ENCODE measurements around the gene DLL3. TPM values are rescaled to one million over a fixed set of nuclear protein-coding genes. Genes with fewer than 3 reads are reported as not detected.

DLL3 gene
- total RNA-seq, 2 experiments from 2014 or later: 0.35 TPM; not detected in 1

DNA sequence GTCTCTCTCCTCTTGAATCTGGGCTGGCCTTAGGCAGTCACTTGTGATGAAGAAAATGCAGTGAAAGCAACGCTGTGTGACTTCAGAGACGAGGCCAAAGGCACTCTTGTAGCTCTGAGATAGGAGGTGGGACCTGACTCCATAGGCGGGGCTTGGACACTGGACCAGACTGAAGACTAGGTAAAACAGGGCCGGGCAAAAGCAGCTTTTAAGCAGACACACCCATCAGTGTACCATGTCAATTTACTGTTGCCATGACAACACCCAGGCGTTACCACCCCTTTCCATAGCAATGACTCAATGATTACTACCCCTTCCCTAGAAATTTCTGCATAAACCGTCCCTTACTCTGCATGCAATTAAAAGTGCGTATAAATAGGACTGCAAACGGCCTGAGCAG is 47.9 kb downstream of the DLL3 start:
- Mint-ChIP-seq H3K4me1 (peaks cover 53% of the 10 kb centered on the region), H3K27me3 (no peaks in the 10 kb centered on the region), H3K9me3 (peaks cover 2% of the 10 kb centered on the region), H3K27ac (no peak overlapping the region), H3K4me3 (no peak overlapping the region), H3K36me3 (ENCODE audit: low read depth) (no peaks in the 10 kb centered on the region)
- ChIA-PET POLR2A (interaction anchor here (1.3 kb wide), 1 partner anchor 111 kb away, joined by 3 read pairs; the partner anchor contains the start of gene RPS16), CTCF (interaction anchor here (1.4 to 2.2 kb wide), 2 partner anchors 10 to 126 kb away, joined by 3 to 5 read pairs; no protein-coding TSS in a partner anchor)
- no peak for DNase-seq

DNA sequence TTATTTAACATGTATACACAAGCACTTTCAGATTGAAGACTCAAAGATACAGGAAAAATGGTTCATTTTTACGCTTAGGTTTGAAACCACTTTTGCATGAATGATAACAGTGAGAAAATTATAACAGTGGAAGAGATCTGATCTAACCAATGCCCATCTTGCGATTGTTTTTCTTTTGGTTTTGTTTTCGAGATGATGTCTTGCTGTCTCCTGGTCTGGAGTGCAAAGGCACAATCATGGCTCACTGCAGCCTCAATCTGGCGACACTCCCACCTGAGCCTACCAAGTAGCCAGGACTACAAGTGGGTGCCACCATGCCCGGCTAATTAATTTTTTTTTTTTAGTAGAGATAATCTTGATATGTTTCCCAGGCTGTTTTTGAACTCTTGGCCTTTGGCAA is 51.5 kb downstream of the DLL3 start:
- POLR2A ChIA-PET: no interaction called here
- no peak overlapping the region for H3K27ac Mint-ChIP-seq
- CTCF ChIA-PET: interaction anchor here (1.3 to 1.8 kb wide), 3 partner anchors 9 to 122 kb away, joined by 3 to 7 read pairs (median 4); no protein-coding TSS in a partner anchor
- no peak overlapping the region for H3K4me3 Mint-ChIP-seq
- H3K9me3 Mint-ChIP-seq: peaks cover 2% of the 10 kb centered on the region
- peaks cover 45% of the 10 kb centered on the region for H3K4me1 Mint-ChIP-seq
- no peak for DNase-seq
- no peaks in the 10 kb centered on the region for H3K36me3 Mint-ChIP-seq (ENCODE audit: low read depth)
- H3K27me3 Mint-ChIP-seq: no peaks in the 10 kb centered on the region

DNA sequence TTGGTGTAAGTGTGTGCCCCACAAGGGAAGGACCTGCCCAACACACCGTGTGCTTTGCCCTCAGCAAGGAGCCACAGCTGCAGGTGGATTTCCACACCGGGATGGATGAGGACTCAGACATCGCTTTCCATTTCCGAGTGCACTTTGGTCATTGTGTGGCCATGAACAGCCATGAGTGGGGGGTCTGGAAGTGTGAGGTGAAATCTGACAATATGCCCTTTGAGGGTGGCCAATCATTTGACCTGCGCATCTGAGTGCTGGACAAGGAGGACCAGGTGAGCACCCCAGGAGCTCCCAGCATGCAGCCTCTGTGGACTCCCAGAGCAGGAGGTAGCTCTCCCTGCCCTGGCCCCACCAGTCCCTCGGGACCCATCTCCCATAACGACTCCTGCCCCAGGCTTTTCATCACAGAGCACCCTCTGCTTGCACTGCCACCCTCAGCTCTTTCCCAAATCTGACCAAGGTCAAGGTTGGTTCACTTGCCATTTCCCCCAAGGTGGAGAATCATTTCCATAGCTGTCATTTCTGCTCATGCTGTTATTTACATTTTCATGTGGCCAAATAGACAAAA is 54.4 kb downstream of the DLL3 start:
- Mint-ChIP-seq H3K9me3 (no peaks in the 10 kb centered on the region), H3K36me3 (ENCODE audit: low read depth) (peaks cover 1% of the 10 kb centered on the region), H3K27me3 (no peaks in the 10 kb centered on the region), H3K27ac (no peak overlapping the region), H3K4me1 (peaks cover 46% of the 10 kb centered on the region), H3K4me3 (no peak overlapping the region)
- POLR2A ChIA-PET: no interaction called here
- DNase-seq: no peak
- CTCF ChIA-PET: interaction anchor here (0.5 to 0.8 kb wide), 2 partner anchors 8 to 19 kb away, joined by 3 to 7 read pairs; no protein-coding TSS in a partner anchor

DNA sequence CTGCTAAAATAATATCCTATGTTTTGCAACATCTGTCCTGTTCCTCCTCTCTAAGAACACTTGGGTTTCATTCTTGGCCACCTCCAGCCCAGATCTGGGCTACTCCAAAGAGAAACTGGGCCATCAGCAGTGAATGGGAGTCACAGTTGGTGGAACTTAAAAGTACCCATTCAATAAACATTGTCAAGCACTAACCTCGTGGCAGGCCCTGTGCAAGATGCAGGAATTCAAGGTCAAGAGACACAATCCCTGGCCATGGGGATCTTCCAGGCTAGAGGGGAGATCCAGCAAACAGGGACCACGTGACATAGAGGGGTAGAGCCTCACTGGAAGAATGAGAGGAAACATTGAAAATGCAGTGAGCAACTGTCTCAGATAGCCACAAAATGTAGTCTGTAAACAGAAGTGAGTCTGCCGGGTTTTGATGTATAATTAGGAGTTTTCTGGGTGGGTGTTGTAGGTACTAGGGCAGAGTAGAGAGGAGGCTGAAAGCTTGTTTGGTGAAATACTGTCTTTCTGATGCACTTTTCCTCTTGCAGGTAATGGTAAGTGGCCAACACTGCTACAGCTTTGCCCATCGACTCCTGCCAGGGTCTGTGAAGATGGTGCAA is 56.1 kb downstream of the DLL3 start:
- H3K4me3 Mint-ChIP-seq: no peak overlapping the region
- no peak overlapping the region for H3K27ac Mint-ChIP-seq
- peaks cover 1% of the 10 kb centered on the region for H3K36me3 Mint-ChIP-seq (ENCODE audit: low read depth)
- ChIA-PET POLR2A (no interaction called here), CTCF (no interaction called here)
- no peaks in the 10 kb centered on the region for H3K27me3 Mint-ChIP-seq
- DNase-seq: no peak
- no peaks in the 10 kb centered on the region for H3K9me3 Mint-ChIP-seq
- H3K4me1 Mint-ChIP-seq: peaks cover 57% of the 10 kb centered on the region

DNA sequence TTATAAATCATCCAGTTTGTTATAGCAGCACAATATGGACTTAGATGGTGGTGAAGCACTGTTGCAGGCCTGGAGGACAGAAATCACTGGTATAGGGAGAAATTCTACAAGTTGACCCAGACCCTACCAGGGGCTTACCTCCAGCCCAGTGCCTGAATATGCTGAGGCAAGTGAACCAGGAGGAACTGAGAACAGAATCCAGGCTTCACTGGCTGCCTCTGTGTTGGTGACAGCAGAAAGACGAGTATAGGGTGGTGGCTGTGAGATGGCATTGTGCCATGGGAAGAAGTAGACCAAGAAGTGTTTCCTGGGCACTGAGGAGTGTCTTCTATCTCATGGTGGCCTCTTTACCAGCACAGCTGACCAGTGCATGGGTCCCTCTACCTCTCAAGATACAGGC is 57.1 kb downstream of the DLL3 start:
- DNase-seq: no peak
- Mint-ChIP-seq H3K36me3 (ENCODE audit: low read depth) (peaks cover 1% of the 10 kb centered on the region), H3K9me3 (no peaks in the 10 kb centered on the region), H3K4me3 (no peak overlapping the region), H3K4me1 (peaks cover 51% of the 10 kb centered on the region), H3K27ac (no peak overlapping the region), H3K27me3 (no peaks in the 10 kb centered on the region)
- ChIA-PET CTCF (interaction anchor here (0.6 kb wide), 1 partner anchor 13 kb away, joined by 8 read pairs; no protein-coding TSS in a partner anchor), POLR2A (no interaction called here)

Other genes with a start within 250 kb of the DLL3 start
- gene IFNL2, start 230.6 kb upstream of the DLL3 start, total RNA-seq: not detected
- not detected for gene IFNL1, start 202.5 kb upstream of the DLL3 start, total RNA-seq
- gene LRFN1, start 178.1 kb upstream of the DLL3 start, total RNA-seq: 1 to 10 TPM; 6.4 to 6.5 TPM
- gene GMFG, start 162.9 kb upstream of the DLL3 start, total RNA-seq: 100 to 1,000 TPM; 577 to 668 TPM
- gene SAMD4B, start 156.5 kb upstream of the DLL3 start, total RNA-seq: 10 to 100 TPM; 40.2 to 45.6 TPM
- 10 to 100 TPM; 43.8 to 44.5 TPM for gene PAF1, start 107.8 kb upstream of the DLL3 start, total RNA-seq
- gene MED29, start 107.6 kb upstream of the DLL3 start, total RNA-seq: 10 to 100 TPM; 34.9 to 40.1 TPM
- gene ZFP36, start 92.1 kb upstream of the DLL3 start, total RNA-seq: 10 to 100 TPM; 92.5 to 93.4 TPM
- gene PLEKHG2, start 86.3 kb upstream of the DLL3 start, total RNA-seq: 10 to 100 TPM; 74.4 to 77.9 TPM
- gene RPS16, start 63.0 kb upstream of the DLL3 start, total RNA-seq: 1,000 to 10,000 TPM; 2,465 to 3,009 TPM
- 100 to 1,000 TPM; 144 to 150 TPM for gene SUPT5H, start 53.4 kb upstream of the DLL3 start, total RNA-seq
- gene TIMM50, start 18.1 kb upstream of the DLL3 start, total RNA-seq: 10 to 100 TPM; 45.7 to 56.8 TPM
- gene SELENOV, start 16.2 kb downstream of the DLL3 start, total RNA-seq: not detected
- 1 to 10 TPM; 3.4 to 5.1 TPM for gene EID2B, start 33.9 kb downstream of the DLL3 start, total RNA-seq
- gene EID2, start 41.2 kb downstream of the DLL3 start, total RNA-seq: 10 to 100 TPM; 17.2 to 20.3 TPM
- not detected for gene LGALS13, start 103.6 kb downstream of the DLL3 start, total RNA-seq
- not detected for gene LGALS16, start 157.0 kb downstream of the DLL3 start, total RNA-seq
- not detected for gene LGALS14, start 205.5 kb downstream of the DLL3 start, total RNA-seq
- not detected for gene CLC, start 239.1 kb downstream of the DLL3 start, total RNA-seq